ENCODE data around the gene CAMK4.

- TF ChIP-seq GATA2 (IDR thresholded peaks at IDR 0.05; ENCODE audit: low read depth, low read length) (no peak), GATA3 (IDR thresholded peaks at IDR 0.05; ENCODE audit: low read depth, low read length) (no peak)
These were observed 284.9 kb downstream of the CAMK4 start for GRCh38 chr5:111509119-111509518.
